GM21515 (cell line): ENCODE measurements around the gene KRTAP5-11.
"Not testable (repeated sequence)": the region's sequence is repeated elsewhere in the genome, so short reads cannot be mapped to it uniquely, and the experiment has no call there.

Experiments used
- ATAC-seq: cut with Tn5 transposase; IDR thresholded peaks from one replicate; pipeline ENCODE4 v1.9.1; 2021; ENCODE audit not compliant: unreplicated experiment

Gene KRTAP5-11, protein sequence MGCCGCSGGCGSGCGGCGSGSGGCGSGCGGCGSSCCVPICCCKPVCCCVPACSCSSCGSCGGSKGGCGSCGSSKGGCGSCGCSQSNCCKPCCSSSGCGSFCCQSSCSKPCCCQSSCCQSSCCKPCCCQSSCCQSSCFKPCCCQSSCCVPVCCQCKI

DNA sequence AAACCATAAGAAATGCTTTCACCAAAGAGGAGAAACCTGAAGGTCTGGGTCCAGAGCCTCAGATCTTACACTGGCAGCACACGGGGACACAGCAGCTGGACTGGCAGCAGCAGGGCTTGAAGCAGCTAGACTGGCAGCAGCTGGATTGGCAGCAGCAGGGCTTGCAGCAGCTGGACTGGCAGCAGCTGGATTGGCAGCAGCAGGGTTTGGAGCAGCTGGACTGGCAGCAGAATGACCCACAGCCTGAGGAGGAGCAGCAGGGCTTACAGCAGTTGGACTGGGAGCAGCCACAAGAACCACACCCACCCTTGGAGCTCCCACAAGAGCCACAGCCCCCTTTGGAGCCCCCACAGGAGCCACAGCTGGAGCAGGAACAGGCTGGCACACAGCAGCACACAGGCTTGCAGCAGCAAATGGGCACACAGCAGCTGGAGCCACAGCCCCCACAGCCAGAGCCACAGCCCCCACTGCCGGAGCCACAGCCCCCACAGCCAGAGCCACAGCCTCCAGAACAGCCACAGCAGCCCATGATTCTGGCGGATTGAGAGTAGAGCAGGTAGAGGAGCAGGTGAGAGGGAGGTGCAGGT lies at the start of gene KRTAP5-11:
KRTAP5-11 (minus strand) TSS at position 567 of the 587 bp plus-strand sequence; CDS start at position 529, 38 bp downstream.
- no peak for ATAC-seq

DNA sequence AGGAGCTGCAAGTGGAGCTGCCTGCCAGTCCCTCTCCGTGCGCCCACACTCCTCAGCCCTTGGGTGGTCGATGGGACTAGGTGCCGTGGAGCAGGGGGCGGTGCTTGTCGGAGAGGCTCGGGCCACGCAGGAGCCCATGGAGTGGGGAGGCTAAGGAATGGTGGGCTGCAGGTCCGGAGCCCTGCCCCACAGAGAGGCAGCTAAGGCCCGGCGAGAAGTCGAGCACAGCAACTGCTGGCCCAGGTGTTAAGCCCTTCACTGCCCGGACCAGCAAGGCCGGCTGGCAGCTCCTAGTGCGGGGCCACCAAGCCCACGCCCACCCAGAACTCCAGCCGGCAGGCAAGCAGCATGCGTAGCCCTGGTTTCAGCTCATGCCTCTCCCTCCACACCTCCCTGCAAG lies 48.9 kb upstream of the KRTAP5-11 start:
- ATAC-seq: not testable (repeated sequence)

DNA sequence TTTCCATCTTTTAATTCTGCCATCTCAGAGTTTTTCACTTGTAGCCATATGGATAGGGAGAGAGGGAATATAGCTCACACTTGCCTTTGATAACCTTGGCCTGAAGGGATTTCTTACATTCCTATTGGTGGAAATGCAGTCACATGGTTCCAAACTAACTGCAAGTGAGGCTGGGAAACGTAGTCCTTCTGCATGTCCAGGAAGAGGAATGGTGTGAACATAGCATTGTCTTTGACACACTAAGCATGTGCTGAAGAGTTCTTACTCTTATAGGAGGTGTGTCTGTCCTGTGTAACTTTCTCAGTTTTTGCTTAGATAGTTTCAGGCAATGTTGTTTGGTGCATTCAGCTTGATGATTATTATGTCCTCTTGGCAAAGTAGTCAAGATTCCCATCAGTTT lies 47.4 kb upstream of the KRTAP5-11 start:
- ATAC-seq: not testable (repeated sequence)

DNA sequence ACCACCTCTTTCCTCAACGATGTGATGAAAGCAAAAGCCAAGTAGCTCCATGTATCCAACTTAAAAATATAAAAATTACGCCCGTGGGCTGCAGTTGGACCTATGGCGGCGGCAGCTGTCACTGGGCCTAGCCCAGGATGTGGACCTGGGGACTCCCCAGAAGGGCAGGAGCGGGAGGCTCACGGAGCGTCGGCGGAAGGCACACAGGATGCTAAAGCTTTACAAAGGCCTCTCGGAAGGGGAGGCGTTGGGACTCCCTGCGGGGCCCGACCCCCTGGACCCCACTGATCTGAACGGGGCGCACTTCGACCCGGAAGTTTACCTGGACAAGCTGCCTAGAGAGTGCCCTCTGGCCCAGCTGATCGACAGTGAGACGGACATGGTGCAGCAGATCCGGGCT lies 46.3 kb upstream of the KRTAP5-11 start:
- not testable (repeated sequence) for ATAC-seq

DNA sequence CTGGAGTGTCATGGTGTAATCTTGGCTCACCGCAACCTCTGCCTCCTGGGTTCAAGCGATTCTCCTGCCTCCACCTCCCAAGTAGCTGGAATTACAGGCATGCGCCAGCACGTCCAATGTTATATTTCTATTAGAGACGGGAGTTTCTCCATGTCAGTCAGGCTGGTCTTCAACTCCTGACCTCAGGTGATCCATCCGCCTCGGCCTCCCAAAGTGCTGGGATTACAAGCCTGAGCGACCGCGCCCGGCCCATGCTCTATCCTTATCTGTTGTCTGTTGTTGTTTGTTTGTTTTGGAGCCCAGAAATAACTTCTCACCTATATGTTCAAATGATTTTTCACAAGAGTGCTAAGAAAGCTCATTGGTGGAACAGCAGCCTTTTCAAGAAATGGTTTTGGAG lies 40.6 kb upstream of the KRTAP5-11 start:
- ATAC-seq: not testable (repeated sequence)

DNA sequence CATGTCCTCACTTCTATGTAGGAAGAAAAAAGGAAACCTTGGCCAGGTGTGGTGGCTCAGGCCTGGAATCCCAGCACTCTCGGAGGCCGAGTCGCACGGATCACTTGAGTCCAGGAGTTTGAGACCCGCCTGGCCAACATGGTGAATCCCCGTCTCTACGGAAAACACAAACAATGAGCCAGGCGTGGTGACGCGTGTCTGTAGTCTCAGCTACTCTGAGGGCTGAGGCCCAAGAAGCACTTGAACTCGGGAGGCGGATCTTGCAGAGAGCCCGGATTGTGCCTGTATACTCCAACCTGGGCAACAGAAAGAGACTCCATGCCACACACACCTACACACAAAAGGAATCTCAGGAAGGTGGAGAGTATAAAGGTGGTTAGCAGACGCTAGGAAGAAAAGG lies 39.9 kb upstream of the KRTAP5-11 start:
- not testable (repeated sequence) for ATAC-seq

DNA sequence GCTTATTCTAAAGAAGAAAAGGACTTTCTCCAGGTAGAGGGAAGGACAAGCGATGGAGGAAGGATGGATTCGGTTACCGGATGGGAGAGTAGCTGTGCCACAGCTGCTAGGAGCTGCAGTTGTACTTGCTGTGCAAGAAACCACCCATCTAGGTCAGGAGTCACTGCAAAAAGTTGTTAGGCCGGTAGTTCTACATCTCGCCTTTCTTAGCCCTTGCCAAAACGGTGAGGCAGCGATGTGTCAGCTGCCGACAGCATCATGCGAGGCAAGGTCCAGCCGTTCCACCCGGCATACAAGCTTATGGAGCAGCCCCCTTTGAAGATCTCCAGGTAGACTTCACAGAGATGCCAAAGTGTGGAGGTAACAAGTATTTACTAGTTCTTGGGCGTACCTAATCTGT lies 32.3 kb upstream of the KRTAP5-11 start:
- ATAC-seq: not testable (repeated sequence)

DNA sequence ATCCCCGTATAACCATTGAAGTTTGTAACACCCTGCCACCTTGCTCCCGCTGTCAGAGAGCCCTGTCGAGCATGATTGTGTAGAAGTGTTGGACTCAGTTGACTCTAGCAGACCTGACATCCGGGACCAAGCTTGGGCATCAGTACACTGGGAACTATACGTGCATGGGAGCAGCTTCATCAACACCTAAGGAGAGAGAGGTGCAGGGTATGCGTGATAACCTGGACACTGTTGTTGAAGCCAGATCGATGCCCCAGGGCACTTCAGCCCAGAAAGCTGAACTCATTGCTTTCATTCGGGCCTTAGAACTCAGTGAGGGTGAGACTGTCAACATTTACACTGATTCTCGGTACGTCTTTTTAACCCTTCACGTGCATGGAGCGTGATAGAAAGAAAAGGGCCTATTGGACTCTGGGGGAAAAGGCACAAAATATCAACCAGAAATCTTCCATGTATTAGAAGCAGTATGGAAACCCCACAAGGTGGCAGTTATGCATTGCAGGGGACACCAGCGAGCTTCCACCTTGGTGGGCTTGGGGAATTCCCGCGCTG lies 31.8 kb upstream of the KRTAP5-11 start:
- not testable (repeated sequence) for ATAC-seq

DNA sequence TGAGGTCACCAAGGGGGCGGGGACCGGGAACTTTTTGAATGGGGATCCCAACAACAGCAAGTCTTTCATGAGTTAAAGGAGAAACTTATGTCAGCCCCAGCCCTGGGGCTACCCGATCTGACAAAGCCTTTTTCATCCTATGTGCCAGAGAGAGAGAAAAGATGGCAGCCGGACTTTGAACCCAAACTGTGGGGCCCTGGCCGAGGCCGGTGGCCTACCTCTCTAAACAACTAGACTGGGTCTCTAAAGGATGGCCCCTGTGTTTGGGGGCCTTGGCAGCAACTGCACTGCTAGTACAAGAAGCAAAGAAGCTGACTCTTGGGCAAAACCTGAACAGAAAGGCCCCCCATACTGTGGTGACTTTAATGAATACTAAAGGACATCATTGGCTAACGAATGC lies 31.3 kb upstream of the KRTAP5-11 start:
- ATAC-seq: not testable (repeated sequence)

DNA sequence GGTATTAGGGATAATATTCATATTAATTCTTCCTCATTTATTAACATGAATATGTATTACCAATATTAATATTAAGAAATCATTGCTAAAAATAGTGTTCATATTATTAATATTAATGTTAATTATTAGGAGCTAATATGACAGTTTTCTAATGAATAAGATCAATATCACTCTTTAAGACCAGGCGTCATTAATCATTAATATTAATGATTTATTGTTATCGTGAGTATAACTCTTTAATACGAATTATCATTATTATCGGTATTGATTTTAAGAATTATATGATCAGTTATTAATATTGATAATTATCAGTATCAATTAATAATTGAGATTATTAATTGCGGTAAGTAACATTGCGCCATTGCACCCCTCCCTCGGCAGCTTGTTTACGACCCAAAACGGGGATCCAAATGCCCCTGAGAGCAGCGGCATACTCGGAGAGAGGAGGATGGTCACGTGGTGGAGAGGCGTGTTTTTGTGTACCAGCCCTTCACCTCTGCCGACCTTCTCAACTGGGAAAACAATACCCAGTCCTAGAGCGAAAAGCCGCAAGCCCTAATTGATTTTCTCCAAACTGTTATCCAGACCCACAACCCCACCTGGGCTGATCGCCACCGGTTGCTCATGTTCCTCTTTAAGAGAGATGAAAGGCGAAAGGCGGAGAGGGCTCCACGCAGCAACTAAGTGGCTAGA lies 28.7 kb upstream of the KRTAP5-11 start:
- ATAC-seq: not testable (repeated sequence)

DNA sequence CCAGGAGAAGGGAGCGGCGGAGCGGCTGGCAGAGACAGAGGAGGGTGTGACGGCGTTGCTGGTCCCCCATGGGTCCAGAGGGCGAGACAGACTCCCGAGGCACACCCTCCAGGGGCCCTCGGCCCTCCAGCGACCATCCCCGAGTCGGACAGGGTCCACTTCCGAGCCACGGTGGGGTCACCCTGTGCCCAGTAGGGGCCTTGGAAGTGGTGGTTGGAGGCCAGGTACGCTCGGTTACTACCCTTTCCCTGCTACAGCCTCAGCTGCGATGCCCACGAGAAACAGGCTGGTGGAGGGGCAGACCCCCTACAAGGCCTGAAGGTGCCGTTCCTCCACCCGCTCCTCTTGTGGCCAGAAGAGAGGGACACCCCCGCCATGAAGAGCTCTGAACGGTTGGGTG lies 25.6 kb upstream of the KRTAP5-11 start:
- not testable (repeated sequence) for ATAC-seq

DNA sequence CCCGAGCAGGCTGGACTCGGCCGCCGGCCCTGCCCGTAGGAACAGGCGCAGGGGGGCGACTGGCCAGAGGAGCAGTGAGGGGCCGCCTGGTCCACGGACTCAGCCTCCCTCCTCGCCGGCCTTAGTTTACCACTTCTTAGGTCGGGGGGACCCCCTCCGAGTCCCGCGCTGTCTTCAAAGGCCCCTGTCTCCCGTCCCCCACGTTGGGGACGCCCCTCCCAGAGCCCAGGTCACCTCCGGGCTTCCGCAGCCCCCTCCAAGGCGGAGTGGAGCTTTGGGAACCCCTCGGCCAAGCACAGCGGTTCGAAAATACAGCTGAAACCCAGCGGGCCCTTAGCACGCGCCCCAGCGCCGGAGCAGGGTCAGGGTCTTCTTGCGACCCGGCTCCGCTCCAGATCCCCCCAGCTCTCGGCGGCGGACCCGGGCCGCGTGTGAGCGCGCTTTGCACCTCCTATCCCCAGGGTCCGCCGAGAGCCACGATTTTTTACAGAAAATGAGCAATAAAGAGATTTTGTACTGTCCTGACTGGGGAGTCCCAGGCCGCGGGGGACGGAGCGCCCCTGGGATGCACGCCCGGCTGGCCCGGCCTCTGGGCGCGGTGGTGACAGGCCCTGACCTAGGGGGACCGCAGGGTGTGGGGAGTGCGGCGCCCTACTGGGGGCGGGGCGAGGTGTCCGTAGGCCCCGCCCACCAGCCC lies 25.0 kb upstream of the KRTAP5-11 start:
- not testable (repeated sequence) for ATAC-seq

DNA sequence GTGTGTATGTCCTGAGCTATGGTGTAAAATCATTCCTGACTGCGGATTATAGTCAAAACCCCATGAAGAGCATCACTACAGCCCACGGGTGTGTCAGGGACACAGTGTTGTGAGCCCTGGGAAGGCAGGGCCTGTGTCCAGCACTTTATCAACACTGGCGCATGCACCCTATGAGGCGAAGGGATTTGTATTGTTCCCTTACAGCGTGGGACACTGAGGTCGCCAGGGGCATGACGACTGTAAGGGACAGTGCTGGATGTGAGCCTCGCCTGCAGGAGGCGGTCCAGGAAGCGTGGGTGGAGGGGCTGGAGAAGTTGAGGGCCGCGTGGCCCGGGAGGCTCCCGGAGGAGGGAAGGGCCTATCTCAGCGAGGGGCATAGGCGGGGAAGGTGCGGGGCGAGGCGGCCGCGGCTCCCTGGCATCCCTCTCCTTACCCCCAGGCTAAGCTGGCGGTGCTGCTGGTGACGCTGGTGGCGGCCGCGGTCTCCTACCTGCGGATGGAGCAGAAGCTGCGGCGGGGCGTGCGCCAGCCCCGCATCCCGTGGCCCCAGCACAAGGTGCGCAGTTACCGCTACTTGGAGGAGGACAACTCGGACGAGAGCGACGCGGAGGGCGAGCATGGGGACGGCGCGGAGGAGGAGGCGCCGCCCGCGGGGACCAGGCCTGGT lies 24.3 kb upstream of the KRTAP5-11 start:
- not testable (repeated sequence) for ATAC-seq

DNA sequence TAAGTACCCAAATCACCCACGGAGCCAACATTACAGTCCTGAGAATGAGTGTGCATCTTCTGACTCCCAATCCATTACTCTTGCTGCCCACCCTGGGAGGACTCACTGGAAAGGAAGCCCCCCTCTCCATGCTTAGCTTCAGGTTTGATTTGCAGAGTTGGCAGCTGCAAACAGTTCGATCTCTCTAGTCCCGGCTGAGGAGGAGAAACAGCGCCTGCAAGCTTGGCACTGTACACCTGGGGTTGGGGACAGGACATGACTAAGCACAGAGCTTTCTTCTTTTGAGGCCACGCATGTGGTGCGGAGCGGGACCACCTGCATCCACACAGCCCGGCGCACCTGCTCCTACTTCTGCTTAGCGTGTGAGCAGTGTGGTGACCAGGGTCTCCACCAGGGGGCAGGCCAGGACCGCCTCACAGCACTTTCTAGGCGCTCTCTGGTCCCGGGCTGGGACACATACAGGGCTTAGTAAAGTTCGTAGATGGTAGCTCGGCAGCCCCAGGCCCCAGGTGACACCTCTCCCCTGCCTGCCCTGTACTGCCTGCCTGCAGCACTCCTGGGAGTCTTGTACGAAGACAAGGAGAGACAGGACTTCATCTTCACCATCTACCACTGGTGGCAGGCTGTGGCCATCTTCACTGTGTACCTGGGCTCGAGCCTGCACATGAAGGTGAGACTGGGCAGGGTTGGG lies 22.3 kb upstream of the KRTAP5-11 start:
- not testable (repeated sequence) for ATAC-seq

DNA sequence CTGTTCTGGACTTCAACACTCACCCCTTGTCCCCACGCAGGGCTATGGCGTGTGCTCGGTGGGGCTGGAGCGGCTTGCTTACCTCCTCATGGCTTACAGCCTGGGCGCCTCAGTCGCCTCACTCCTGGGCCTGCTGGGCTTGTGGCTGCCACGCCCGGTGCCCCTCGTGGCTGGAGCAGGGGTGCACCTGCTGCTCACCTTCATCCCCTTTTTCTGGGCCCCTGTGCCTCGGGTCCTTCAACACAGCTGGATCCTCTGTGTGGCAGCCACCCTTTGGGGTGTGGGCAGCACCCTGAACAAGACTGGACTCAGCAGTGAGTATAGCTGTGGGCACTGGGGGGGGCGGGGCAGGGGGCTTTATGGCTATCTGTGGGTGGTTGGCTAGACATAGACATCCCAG lies 20.5 kb upstream of the KRTAP5-11 start:
- ATAC-seq: not testable (repeated sequence)

DNA sequence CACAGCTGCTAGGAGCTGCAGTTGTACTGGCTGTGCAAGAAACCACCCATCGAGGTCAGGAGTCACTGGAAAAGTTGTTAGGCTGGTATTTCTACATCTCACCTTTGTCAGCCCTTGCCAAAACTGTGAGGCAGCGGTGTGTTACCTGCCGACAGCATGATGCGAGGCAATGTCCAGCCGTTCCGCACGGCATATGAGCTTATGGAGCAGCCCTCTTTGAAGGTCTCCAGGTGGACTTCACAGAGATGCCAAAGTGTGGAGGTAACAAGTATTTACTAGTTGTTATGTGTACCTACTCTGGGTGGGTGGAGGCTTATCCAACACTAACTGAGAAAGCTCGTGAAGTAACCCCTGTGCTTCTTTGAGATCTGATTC lies 6.9 kb upstream of the KRTAP5-11 start:
- ATAC-seq: not testable (repeated sequence)

DNA sequence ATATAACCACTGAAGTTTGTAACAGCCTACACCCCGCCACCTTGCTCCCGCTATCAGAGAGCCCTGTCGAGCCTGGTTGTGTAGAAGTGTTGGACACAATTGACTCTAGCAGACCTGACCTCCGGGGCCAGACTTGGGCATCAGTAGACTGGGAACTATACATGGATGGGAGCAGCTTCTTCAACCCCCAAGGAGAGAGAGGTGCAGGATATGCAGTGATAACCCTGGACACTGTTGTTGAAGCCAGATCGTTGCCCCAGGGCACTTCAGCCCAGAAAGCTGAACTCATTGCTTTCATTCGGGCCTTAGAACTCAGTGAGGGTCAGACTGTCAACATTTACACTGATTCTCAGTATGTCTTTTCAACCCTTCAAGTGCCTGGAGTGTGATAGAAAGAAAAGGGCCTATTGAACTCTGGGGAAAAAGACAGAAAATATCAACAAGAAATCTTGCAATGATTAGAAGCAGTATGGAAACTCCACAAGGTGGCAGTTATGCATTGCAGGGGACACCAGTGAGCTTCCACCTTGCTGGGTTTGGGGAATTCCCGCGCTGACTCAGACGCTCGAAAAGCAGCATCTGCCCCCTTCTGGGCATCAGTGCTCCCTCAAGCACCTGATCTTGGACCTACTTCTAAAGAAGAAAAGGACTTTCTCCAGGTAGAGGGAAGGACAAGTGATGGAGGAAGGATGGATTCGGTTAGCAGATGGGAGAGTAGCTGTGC lies 6.3 kb upstream of the KRTAP5-11 start:
- not testable (repeated sequence) for ATAC-seq

DNA sequence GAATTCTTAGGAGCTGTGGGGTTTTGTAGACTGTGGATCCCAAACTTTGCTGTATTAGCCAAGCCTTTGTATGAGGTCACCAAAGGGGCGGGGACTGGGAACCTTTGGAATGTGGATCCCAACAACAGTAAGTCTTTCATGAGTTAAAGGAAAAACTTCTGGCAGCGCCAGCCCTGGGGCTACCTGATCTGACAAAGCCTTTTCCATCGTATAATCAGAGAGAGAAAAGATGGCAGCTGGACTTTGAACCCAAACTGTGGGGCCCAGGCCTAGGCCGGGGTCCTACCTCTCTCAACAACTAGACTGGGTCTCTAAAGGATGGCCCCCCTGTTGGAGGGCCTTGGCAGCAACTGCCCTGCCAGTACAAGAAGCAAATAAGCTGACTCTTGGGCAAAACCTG lies 5.6 kb upstream of the KRTAP5-11 start:
- not testable (repeated sequence) for ATAC-seq

DNA sequence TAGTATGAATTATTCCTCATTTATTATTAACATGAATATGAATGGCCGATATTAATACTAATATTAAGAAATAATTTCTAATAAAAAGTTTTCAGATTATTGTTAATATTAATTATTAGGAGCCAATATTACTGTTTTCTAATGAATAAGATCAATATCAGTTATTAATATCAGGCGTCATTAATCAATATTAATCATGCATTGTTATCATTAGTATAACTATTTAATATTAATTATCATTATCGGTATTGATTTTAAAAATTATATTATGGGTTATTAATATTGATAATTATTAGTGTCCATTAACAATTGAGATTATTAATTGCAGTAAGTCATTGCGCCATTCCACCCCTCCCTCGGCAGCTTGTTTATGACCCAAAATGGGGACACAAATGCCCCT lies 3.0 kb upstream of the KRTAP5-11 start:
- not testable (repeated sequence) for ATAC-seq

DNA sequence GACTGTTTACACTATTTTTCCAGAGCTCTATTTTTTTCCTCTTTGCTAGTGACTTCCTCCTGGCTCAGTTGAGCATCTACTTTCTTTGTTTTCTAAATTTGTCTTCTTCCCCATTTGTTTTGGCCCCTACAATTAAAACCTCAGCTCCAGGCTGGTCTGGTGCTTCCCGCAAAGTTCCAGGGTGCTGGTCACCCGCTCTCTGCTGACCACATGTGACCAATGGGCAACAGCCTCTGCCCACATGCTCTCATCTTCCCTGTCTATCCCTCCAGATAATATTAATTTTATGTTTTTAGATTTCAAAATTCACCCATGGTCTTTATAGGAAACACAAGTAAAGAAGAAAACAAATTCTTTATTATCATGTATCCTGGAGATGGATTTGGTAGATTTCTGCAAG lies 294 bp upstream of the KRTAP5-11 start:
- ATAC-seq: not testable (repeated sequence)
